NOMO-1 treated with dmso at 0.1 percent for 144 hours (cell line): Measurements from ENCODE around the gene PDILT.

ENCODE experiments used
- DNase-seq: peaks from one replicate; lab custom pipeline; 2025; ENCODE audit not compliant: unreplicated experiment; lab: John Stamatoyannopoulos, UW

PDILT gene

DNA sequence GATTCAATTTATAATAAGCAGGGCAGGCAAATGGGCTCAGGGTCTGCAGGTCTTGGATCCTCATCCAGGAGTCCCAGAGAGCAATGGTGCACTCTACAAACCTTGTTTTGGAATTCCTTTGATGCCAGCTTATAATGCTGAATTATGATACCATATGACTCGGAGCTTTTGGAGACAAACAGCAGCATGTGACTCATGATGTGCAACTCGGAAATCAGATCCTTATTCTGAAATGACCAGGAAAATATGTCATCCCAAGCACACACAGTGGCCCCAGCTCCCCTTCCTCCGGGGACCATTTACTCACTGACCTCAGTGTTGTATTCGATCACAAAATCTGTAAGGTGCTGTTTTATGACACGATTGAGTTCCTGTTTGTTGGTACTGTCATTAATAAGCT lies 31.8 kb downstream of the PDILT start:
- DNase-seq, result no peak

DNA sequence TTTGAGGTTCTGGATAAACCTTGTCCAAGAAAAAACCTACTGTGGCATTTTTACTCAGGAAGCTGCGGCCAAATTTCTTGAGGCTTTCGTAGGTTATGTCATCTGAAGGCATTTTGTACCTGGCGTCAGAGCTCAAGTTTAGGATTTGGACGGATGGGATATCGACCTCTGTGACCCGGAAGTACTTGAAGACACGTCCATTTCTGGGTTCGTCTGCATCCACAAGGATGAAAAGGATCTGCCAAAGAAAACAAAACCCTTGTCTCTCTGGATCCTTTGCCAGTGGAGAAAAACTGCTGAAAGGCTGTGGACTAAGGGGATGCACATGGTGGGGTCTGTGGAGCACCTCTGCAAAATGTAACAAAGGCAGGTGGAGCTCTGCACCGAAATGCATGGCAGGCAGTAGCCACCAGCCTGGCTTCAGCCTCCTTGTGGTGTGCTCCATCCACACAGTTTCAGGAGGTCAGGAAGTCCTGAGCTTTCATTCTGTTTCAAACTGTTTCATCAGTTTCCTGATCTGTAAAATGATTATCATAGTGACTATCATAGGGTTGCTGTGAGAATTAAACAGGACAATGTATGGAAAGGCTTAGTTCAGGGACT lies 35.0 kb downstream of the PDILT start:
- DNase-seq, result no peak

DNA sequence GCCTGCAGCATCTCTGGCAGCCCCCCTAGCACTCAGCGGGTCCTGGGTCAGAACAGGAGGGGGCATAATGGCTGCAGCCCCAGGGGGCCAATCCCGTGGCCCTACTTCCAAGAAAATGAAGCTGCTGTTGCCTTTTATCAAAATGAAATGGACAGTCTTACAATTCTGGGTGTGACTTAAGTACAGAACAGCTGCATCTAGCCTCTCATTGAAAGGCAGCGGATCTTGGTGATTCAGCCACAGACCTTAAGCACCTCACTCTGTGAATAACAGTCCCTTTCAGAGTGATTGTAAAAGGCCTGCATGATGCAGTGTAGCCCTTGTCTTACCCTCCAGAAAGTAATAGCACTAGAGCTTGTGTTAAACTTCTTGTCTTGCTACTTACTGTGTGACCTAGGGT lies 40.5 kb downstream of the PDILT start:
- DNase-seq, result no peak

DNA sequence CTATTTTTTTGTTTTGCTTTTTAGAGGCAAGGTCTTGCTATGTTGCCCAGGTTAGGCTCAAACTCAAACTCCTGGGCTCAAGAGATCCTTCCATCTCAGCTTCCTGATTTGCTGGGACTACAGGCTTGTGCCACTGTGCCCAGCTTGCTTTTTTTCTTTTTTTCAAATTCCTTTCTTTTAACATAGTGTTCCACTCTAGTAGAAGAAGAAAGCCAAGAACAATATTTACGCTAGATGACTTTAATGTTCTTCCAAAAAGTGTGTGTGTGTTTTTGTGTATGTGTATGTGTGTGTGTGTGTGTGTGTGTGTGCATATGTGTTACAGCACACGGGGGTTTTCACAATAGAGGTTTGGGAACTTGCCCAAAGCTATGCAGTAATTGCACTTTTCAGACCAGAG lies 41.3 kb downstream of the PDILT start:
- no peak for DNase-seq

DNA sequence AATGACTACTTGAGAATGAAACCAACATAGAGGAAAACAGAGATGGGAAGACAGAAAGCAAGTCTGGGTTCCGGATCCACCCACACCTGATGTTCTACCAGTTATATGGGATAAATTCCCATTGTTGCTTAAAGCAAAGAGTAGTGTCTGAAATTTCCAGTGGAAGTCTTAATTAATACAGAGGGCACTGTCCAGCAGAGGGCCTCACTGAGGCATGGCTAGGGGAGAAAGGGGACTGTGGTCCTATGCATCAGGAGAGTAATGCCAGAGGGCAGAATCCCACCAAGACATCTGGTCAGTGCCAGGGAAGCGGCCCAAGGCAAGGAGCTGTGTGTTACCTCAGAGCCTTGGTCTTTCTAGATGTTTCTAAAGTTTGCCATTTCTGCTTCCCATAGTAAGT lies 44.5 kb downstream of the PDILT start:
- DNase-seq, result no peak

DNA sequence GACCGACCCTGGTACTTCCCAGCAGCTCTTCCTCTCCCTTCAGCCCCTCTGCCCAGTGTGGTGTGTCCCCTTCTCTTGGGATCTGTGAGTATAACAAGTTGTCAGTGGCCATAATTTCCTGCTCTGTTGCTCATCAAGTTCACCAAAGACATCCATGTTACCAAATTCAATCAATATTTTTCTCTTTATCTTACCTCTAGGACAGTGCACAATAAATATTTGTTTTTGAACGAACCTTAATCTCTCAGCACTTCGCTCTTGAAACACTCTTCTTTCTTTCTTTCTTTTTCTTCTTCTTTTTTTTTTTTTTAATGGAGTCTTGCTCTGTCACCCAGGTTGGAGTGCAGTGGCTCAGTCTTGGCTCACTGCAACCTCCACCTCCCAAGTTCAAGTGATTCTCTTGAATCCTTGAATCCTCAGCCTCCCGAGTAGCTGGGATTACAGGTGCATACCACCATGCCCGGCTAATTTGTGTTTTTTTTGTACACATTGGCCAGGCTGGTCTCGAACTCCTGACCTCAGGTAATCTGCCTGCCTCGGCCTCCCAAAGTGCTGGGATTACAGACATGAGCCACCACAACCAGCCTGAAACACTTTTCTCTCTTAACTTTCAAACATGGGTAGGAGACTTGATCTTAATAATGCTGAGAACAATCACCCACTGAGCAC lies 49.3 kb downstream of the PDILT start:
- no peak for DNase-seq

DNA sequence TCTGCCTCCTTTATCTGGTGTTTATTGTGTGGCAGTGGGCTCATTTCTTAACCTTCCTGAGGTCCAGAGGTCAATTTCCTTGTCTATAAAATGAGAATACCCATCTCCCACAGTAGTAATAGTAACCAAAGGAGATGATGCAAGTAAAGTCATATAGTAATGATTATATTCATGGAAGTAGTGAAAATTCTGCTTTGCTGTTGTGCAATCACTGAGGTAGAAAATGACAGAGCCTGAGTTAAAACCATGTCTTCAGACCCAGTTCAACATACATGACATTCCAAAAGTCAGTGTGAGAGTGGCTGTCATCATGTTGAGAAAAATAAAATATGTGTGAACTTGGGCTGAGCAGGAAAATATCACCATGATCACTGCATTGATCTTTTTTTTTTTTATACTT lies 51.2 kb downstream of the PDILT start:
- DNase-seq, result no peak

DNA sequence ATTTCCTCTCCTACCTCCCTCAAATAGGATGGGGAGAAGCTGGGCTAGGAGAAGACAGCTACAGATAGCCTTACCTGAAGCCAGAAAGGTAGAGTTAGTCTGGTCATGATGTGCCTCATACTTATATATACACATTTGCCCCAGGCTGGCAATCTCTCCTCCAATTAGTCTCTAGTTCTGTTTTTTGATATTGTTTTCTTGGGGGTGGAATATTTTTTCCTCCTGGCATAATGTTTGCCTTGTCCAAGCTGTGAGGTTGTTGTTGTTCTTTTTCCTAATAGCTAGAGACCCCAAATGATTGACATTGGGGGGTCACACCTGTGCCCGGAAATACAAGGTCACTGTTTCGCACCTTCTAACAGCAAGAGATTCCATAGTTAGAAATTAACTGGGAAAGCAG lies 51.9 kb downstream of the PDILT start, which contains the start of gene UMOD:
TSS of gene UMOD (minus strand) at position 101 of the 400 bp plus-strand sequence. CDS start 1,978 bp downstream, outside the sequence.
- no peak for DNase-seq

DNA sequence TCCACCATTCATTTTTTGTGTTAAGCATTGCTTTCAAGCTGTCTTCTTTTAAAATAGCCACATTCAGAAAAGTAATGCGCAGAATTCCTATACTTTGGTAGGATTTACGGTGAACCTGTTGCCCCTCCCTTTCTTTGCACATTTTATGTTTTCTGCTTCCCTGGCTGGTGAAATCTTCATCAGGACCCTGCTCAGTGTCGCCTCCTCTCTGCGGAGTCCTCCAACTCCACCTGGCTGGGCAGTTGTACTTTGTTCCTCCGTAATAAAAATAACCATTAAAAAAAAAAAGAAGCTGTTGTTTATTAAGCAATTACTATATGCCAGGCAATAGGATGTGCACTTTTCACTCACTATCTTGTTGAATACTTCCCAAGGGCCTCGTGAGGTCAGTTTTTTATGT lies 54.9 kb downstream of the PDILT start:
- no peak for DNase-seq

DNA sequence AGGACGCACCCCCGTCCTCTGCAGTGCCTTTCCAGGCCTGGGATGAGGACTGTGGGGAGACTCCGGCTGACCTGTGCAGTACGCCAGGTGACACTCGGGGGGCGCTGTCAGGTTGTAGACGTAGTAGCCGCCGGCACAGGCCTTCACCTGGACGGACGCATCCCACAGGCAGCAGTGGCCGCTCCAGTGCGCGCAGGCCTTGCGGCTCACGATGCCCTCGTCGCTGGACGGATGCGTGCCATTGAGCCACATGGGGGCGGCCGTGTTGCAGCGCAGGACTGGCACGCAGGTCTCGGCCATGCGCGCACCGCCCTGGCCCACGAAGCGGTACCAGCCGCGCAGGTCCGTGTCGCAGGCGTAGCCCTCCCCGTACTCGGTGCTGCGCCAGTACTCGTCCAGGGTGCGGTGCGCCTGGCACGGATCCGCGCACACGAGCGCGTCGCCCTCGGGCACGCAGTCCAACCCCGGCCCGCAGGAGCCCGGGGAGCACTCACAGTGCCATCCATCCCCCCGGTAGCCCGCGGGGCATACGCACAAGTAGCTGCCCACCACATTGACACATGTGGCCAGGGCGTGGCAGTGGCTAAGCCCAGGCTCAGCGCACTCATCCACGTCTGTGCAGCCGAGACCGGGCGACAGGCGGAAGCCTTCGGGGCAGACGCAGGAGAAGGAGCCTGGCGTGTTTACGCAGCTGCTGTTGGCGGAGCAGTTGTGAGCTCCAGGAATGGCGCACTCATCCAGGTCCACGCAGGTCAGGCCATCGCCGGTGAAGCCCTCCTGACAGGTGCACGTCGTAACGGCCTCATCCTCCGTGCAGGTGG lies 56.0 kb downstream of the PDILT start:
- DNase-seq, result no peak

DNA sequence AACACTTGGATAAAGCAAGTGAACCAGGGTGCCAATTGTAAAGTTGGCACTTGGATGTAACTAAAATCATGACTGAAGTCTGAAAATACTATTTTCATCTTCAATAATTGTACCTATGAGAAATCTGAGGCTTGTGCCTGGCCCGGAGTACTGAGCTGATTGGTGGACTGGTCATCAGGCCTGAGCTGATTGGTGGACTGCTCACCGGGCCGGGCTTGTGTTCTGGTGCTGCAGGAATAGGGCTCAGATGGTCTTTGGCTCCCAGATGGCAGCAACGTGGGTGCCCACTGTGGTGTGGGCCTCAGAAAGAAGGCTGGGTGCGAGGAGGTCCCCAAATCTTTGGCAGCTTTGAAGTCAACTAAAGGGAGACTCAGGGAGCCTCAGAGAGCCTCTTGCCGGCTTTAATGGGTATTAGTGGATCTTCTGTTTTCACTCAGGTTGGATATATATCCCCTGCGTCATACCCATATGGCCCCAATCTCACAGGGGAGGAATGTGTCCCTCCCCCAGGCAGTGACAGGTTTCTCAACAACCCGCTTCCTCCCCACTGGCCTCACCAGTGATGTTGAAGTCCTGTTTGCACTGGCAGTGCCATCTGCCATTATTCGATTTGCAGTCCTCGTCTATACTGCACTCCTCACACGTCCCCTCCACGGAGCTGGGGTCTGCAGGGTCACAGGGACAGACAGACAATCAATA lies 56.7 kb downstream of the PDILT start:
- DNase-seq, result no peak

DNA sequence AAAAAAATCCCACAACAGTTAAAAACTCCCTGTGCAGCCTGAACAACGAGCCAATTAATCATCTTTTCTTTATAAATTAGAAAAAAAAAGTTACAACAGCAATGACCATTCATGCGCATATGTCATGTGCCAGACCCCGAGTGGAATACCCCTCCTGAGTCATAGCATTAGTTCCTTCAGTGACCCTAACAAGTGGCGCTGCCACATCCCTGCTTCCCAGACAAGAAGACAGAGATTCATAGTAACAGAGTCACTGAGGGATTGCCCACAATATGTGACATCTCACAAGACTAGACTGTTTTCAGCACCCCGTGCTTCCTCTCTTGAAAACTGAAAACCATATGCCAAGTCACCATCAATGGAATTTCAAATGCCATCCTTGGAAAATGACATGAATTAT lies 59.9 kb downstream of the PDILT start:
- DNase-seq, result no peak

DNA sequence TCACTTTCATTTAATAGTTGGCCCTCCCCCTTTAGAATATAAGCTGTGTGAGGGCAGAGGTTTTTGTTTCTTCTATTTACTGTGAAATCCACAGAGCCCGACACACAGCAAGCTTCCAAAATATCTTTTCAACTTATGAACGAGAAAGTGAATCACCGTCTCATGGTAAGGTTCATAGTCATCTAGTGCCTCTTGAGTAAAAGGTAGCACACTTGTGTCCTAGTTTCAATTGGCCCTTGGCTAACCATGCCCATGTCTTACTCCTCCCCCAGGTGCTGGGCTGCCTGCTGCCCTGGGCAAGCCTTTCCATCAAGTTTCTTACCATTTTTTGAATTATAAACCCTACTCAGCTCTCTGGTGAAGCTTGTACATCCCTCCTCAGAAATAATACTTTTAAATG lies 64.8 kb downstream of the PDILT start:
- DNase-seq, result no peak

DNA sequence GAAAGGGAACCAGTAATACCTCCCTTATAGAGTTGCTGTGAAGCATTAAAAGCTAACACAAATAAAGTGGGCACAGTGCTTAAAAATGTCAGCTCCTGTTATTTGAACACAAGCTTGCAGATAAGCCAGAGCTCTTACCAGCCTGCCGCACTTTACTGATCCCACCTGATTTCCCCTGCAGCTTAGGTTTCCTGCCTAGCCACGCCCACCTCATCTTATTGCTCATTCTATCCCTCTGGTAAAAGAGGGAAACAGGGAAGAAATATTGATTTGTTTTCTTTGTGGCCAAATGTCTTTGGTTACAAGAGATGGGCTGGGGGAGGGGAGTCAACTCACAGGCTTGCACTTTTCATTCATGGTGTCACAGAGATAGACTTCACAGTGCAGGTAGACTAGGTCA lies 67.6 kb downstream of the PDILT start:
- DNase-seq, result no peak

DNA sequence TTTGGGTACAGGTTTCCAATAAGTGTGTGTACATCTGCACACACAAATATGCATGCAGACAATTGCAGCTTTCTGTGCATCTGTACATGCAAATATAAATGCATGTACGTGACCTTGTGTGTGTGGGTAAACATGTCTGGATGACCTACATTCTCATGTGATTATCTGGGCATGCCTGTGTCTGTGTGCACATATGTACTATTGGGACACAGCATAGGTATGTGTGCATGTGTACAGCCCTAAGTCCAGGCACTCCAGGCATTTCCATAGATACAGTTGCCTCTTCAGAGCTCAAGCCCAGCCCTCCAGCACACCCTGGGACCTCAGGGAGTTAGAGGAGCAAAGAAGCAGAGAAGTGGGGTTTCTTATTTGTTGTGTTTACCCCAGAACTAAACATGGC lies 70.1 kb downstream of the PDILT start:
- DNase-seq, result no peak

DNA sequence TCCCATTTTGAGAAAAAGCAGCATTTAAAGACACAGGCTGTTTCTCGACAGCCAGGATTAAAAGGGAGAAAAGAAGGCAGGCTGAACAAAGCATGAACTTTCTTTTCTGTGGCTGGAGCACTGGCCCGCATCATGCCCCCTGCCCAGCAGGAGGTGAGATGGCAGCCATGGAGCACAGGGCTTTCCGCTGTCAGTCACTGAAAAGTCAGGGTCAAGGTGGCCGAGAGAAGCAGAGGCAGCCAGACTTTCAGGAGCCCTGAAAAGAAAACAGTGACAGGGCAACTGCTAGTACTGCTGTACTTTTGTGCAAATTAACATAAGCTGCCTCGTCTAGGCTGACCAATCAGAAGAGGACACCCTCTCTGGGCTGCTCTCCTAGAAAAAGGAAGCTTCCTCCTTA lies 71.4 kb downstream of the PDILT start:
- no peak for DNase-seq

DNA sequence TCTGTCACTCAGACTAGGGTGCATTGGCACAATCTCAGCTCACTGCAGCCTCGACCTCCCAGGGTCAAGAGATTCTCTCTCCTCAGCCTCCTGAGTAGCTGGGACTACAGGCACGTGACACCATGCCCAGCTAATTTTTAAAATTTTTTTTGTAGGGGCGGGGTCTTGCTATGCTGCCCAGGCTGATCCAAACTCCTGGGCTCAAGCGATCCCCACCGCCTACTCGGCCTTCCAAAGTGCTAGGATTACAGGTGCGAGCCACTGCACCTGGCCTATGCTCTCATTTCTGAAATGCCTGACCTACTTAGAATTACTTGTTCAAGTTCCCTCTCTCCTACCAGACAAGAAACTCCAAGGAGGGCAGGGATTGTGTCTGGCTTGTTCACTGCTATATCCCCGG lies 72.1 kb downstream of the PDILT start:
- no peak for DNase-seq

DNA sequence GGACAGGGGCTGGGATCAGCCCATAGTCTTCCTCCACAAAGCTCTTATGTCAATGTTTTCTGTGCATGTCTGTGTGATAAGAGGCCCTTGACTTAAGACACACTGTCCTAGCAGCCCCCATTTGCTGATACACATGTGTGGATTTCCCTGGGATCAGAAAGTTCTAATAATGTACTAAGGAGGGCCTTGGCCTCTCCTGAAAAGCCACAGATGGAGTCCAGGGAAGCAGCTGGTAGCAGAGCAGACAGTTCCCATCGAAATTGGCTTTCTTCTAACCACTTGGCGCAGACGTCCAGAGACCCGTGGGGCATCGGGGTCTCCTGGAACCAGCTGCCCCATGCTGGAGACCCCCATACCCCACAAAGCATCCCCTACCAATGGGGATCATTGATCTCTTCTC lies 72.9 kb downstream of the PDILT start:
- DNase-seq, result no peak

DNA sequence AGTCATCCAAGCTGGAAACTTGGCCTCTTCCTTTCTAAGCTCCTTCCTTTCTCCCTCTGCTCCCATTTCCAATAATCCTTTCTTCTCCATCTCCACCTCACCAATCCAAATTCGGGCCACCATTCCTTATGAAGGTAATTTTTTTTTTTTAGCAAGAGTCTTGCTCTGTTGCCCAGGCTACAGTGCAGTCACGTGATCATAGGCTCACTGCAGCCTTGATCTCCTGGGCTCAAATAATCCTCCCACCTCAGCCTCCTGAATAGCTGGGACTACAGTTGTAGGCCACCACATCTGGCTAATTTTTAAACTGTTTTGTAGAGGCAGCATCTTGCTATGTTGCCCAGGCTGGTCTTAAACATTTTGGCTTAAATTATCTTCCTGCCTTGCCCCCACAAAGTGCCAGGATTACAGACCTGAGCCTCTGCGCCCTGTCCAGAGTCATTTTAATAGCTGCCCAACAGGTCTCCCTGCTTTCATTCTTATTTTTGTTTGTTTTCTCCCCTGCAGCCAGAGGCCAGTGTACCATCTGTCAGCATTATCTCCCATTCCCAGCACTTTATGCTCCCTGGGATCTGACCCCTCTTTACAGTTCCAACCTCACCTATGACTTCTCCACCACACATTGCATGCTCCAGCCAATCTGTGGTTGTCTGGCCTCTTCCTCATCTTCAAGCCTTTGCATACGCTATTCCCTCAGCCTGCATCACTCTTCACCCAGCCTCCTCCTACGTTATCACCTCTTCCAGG lies 75.0 kb downstream of the PDILT start:
- no peak for DNase-seq

DNA sequence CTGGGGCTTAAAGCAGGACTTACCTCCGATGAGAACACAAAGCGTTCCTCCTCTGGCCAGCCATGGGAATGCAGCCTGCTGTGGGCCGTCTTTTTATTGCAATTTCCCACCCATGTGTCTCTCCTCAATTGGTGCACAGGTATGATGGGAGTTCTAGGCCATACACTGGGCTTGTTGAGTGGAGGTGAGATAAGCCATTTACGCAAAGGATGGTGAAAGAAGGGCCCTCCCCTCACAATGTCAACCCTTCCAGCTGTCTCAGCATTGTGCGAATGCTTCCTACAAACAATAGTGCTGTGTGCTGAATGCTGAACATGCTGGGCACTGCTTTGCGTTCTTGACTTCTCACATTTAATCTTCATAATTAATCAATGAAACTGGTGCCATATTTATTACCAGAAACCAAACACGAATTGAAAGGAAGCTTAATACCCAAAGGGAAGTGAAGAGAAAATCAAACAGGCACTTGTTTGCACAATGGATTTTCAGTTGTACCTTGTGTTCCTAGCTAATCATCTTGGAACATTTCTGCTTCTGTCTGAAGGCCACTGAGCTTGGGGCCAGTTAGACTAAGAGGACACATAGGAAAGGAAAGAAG lies 77.0 kb downstream of the PDILT start, which contains the start of gene GP2:
TSS of gene GP2 (minus strand) at position 70 of the 598 bp plus-strand sequence. CDS start 1,082 bp downstream, outside the sequence.
- no peak for DNase-seq
